Measurements from ENCODE around the gene MAST3.
"Not testable (repeated sequence)": the region's sequence is repeated elsewhere in the genome, so short reads cannot be mapped to it uniquely, and the experiment has no call there.

The MAST3 gene

DNA sequence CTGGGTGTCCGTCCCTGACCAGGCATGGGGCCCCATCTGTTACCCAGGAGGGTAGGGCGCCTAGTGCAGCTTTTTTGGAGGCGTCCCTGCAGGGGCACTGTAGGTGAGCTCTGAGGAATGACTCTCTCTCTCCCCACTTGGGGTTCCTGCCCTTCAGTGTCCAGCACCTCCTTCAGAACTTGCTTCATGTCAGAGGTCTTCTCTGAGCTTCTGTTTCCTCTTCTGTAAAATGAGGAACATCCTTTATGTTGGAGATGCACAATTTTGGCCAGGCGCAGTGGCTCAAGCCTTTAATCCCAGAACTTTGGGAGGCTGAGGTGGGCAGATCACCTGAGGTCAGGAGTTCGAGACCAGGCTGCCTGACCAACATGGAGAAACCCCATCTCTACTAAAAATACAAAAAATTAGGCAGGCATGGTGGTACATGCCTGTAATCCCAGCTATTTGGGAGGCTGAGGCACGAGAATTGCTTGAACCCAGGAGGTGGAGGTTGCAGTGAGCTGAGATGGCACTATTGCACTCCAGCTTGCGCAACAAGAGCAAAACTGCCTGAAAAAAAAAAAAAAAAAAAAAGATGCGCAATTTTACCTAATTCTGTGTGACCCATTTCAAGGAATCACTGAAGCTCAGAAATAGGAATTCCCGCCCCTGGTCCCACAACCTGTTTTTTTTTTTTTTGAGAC lies 40.2 kb downstream of the MAST3 start:
- DNase-seq (ENCODE audit: low read depth), result no peak

DNA sequence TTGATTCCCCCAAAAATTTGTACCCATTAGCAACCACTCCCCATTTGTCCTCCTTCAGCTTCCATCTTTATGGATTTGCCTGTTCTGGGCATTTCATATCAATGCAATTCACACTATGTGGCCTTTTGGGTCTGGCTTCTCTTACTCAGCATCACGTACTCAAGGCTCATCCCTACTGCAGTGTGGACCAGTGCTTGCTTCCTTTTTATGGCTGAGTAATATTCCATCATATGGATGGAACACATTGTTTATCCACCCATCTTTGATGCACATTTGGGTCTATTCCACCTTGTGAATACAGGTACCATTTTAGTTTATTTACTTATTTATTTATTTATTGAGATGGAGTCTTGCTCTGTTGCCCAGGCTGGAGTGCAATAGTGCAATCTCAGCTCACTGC lies 42.9 kb downstream of the MAST3 start:
- DNase-seq (ENCODE audit: low read depth), result no peak

DNA sequence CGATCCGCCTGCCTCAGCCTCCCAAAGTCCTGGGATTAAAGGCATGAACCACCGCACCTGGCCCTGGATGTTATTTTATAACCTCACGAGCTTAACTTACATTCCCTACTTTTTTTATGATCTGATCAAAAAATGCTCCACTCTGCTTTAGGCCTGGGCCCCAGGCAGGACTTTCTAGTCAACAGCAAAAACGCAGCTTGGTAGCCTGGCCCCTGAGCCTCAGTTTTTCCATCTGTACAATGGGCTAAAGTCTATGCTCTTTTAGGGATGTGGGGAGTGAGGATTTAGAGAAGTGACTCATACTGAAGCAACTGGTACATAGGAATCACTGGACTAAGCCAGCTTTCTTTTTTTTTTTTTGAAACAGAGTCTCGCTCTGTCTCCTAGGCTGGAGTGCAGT lies 43.5 kb downstream of the MAST3 start:
- no peak for DNase-seq (ENCODE audit: low read depth)

DNA sequence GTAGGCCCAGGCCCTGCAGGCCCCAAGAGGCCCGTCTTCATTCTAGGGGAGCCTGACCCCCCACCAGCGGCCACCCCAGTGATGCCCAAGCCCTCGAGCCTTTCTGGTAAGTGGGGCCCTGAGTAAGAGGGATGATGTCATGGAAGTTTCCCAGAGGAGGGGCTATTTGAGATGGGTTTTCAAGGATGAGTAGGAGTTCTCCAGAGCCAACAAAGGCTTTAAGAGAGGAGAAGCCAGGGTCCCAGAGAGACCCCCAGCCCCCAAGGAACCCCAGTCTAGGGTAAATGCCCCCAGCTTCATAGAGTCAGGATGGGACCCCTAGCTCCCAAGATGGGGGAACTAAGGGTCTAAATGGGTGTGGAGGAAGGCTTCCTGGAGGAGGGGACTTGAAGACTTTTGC lies 46.3 kb downstream of the MAST3 start:
- DNase-seq (ENCODE audit: low read depth), result no peak

DNA sequence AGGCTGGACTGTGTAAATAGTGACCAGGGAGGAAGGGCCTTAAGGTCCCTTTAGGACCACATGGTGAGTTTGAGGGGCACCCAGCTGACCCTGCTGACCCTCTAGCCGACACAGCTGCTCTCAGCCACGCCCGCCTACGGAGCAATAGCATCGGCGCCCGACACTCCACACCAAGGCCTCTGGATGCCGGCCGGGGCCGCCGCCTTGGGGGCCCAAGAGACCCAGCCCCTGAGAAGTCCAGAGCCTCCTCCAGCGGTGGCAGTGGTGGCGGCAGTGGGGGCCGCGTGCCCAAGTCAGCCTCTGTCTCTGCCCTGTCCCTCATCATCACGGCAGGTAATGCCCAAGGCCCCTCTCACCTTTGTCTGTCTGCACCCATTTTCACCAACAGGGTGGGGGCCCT lies 46.8 kb downstream of the MAST3 start:
- no peak for DNase-seq (ENCODE audit: low read depth)

DNA sequence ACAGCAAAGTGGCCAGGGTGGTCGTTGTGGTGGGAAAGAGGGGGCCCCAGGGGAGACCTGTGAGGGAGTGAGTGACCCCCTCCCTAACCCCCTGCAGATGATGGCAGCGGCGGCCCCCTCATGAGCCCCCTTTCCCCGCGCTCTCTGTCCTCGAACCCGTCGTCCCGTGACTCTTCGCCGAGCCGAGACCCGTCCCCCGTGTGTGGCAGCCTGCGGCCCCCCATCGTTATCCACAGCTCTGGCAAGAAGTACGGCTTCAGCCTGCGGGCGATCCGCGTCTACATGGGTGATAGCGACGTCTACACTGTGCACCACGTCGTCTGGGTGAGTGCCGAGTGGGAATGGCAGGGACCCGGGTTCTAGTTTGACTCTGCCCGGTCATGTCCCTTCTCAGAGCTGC lies 47.3 kb downstream of the MAST3 start:
- no peak for DNase-seq (ENCODE audit: low read depth)

GRCh38 chr19:18145391-18145999 lies 47.9 kb downstream of the MAST3 start:
- no peak for DNase-seq (ENCODE audit: low read depth)

DNA sequence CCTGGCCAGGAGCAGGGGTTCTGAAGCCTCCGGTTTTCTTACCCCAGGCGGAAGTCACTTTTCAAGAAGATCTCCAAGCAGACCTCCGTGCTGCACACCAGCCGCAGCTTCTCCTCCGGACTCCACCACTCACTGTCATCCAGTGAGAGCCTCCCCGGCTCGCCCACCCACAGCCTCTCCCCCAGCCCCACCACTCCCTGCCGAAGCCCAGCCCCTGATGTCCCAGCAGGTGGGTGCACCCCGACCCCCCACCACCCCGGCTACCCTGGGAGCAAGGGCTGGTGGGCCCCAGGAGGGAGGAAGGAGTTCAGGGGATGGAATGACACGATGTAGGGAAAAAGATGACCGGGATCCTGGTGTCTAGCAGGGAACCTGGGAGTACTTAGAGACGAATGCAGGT lies 49.8 kb downstream of the MAST3 start:
- DNase-seq (ENCODE audit: low read depth), result no peak

DNA sequence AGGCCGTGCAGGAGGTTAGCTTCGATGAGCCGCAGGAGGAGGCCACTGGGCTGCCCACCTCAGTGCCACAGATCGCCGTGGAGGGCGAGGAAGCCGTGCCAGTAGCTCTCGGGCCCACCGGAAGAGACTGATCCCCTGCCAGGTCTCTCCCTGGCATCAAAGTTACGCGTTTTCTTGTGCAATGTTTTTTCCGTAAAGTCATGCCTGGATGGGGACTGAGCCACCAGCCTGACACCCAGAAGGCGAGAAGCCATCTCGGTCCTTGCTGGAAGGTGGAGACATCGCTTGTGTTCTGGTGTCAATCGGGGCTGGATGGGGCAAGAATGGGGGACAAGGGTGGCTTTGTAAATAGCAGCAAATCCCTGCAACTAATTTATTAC lies 52.0 kb downstream of the MAST3 start:
- DNase-seq (ENCODE audit: low read depth), result no peak

DNA sequence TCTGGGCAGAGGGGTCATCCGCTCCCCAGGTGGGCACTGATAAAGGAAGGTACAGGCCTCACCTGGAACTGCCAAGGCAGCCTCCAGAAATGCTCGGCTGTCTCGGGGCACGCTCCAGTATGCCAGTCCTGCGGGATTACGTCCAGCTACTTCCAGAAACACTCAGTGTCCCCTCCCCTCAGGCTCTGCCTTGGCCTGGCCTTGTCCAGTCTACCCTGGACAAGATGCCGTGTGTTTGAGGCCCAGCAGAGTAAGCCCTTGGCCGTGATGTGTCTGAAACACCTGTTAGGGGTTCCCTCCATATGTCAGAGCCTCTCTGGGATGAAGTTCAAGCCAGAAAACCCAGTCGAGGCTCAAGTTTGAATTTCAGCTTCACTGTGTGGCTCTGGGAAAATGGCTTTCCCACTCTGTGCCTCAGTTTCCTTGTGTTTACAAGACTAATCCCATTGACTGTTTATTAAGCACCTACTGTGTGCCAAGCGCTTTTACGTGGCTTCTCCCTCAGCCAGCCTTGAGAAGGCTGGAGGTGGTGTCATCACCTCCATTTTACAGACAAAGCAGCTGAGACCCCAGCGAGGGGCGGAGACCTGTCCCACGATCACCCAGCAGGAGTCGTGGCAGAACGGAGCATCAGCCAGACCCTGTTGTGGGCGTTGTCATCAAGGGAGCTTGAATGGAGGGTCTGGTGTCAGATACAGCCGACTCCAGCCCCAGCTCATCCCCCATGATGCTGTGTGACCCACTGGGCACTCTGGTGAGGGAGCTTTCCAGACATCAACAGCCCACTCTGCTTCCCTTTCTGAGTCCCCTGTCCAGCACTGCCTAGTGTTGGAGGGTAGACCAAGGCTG lies 53.4 kb downstream of the MAST3 start:
- no peak for DNase-seq (ENCODE audit: low read depth)

DNA sequence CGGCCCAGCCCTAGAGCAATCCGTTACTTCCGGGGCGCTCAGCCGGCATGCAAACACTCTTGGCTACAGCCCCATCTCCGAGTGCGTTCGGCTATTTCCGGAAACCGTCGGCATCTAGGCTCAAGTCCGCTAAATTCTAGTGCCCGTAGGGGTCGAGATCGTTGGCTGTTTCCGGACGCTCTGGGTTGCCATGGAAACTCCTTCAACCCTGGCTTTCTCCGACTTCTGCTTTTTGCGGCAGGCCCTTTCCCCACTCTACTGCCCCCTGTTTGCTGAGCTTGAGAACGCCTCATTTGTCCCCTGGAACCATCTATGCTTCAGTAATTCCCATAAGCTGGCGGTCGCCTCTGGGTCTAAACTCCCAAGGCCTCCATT lies 54.9 kb downstream of the MAST3 start:
- peak; percentile 96 for DNase-seq (ENCODE audit: low read depth)

GRCh38 chr19:18152817-18153555 lies 55.4 kb downstream of the MAST3 start, which contains the start of gene PIK3R2:
PIK3R2 (plus strand) TSS chr19:18153163; CDS start chr19:18155880, 2,717 bp downstream.
- DNase-seq (ENCODE audit: low read depth), result peak; percentile 99

DNA sequence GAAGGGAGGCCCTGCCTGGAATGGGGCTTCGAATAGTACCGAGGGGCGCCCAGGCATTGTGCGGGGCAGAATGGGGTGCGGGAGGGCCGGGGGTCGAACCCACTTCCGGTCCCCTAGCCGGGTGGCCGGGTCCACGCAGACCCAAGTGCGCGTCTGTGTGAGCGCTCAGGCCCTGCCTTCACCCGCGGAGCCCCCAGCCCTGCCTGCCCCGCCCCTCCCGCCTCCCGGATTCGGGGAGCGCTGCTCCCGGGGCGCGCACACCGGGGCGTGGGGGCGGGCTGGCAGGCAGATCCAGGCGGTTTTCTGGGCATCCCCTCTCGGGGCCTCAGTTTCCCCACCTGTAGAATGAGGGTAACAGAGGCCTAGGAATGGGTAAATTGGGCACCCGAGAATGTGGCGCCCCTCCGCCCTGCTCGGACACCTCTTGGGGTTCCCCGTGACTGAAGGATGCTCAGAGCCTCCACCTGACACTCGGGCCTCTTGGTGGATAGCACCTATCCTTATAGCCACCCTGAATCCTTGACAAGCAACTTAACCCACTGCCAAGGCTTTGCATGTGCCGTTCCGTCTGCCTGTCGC lies 56.1 kb downstream of the MAST3 start:
- no peak for DNase-seq (ENCODE audit: low read depth)

- DNase-seq (ENCODE audit: low read depth), result no peak
Measured at GRCh38 chr19:18155095-18156087, 57.8 kb downstream of the MAST3 start.

GRCh38 chr19:18156268-18156667 lies 58.7 kb downstream of the MAST3 start:
- no peak for DNase-seq (ENCODE audit: low read depth)

- DNase-seq (ENCODE audit: low read depth), result no peak
Measured at GRCh38 chr19:18156841-18157464, 59.4 kb downstream of the MAST3 start.

GRCh38 chr19:18157465-18158063 lies 60.0 kb downstream of the MAST3 start:
- no peak for DNase-seq (ENCODE audit: low read depth)

GRCh38 chr19:18158467-18158866 lies 60.9 kb downstream of the MAST3 start:
- no peak for DNase-seq (ENCODE audit: low read depth)

GRCh38 chr19:18159059-18159616 lies 61.6 kb downstream of the MAST3 start:
- DNase-seq (ENCODE audit: low read depth), result not testable (repeated sequence)

DNA sequence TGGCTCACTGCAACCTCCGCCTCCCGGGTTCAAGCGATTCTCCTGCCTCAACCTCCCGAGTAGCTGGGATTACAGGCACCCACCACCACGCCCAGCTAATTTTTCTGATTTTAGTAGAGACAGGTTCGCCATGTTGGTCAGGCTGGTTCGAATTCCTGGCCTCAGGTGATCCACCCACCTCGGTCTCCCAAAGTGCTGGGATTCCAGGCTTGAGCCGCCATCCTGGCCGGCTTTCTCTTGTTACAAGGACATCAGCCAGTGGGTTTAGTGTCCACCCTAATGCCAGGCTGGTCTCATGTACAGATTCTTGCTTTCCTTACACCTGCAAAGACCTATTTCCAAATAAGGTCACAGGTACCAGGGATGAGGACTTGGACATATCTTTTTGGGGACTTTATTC lies 62.2 kb downstream of the MAST3 start:
- no peak for DNase-seq (ENCODE audit: low read depth)
